CD8-positive, alpha-beta memory T cell (primary cell): ENCODE measurements around the gene FLRT1. TPM values are rescaled to one million over a fixed set of nuclear protein-coding genes. Genes with fewer than 3 reads are reported as not detected.

Experiments
- CTCF ChIA-PET: fragments of 350-600 bp; sonication (Branson Sonifier 250); formaldehyde crosslinking; loops from one replicate; lab custom pipeline; 2021; ENCODE audit warnings: antibody characterized with exemption; lab: Charles Lee
- POLR2A ChIA-PET: fragments of 350-600 bp; sonication (Branson Sonifier 250); formaldehyde crosslinking; loops from one replicate; lab custom pipeline; 2021; ENCODE audit warnings: antibody characterized with exemption; lab: Charles Lee
- DNase-seq, 5 donors: peaks; one replicate each; pipeline versions ENCODE4 v3.0.0 to v3.0.0-alpha.2; 2020 to 2022; ENCODE audit warnings: mixed read lengths in 1 of 5
- H3K27ac ChIP-seq: one replicate; pipeline ENCODE4 v1.7.0; 2013; ENCODE audit warnings: low read depth, mild to moderate bottlenecking, low read length, moderate library complexity
- H3K27me3 ChIP-seq: 2 replicates; pipeline ENCODE4 v1.7.0; 2013; ENCODE audit warnings: low read length, mild to moderate bottlenecking; ENCODE audit not compliant: insufficient read depth, poor library complexity, severe bottlenecking
- H3K36me3 ChIP-seq: 2 replicates; pipeline ENCODE4 v1.7.0; 2013; ENCODE audit warnings: mild to moderate bottlenecking, low read length, moderate library complexity; ENCODE audit not compliant: insufficient read depth
- H3K4me1 ChIP-seq: 2 replicates; pipeline ENCODE4 v1.7.0; 2013; ENCODE audit warnings: mild to moderate bottlenecking, low read length, moderate library complexity; ENCODE audit not compliant: insufficient read depth
- H3K4me3 ChIP-seq: 2 replicates; pipeline ENCODE4 v1.7.0; 2013; ENCODE audit warnings: mild to moderate bottlenecking, low read length
- H3K9me3 ChIP-seq: 2 replicates; pipeline ENCODE4 v1.7.0; 2013; ENCODE audit warnings: mild to moderate bottlenecking, low read length
- H3K27ac Mint-ChIP-seq, 8 donors: one replicate each; pipeline ENCODE4 v1.8.0; 2020 to 2021; ENCODE audit warnings: mixed read lengths in 8 of 8, mild to moderate bottlenecking in 6 of 8, inconsistent platforms in 3 of 8, moderate library complexity in 3 of 8
- H3K27me3 Mint-ChIP-seq, 2 donors: one replicate each; pipeline ENCODE4 v1.8.0; 2020 to 2021; ENCODE audit warnings: mixed read lengths in 2 of 2, mild to moderate bottlenecking in 1 of 2, moderate library complexity in 1 of 2
- H3K36me3 Mint-ChIP-seq, 3 donors: one replicate each; pipeline ENCODE4 v1.8.0; 2020 to 2021; ENCODE audit warnings: mixed read lengths in 3 of 3, inconsistent platforms in 1 of 3, mild to moderate bottlenecking in 1 of 3
- H3K4me1 Mint-ChIP-seq, 3 donors: one replicate each; pipeline ENCODE4 v1.8.0; 2020 to 2021; ENCODE audit warnings: mixed read lengths in 3 of 3, inconsistent platforms in 1 of 3, mild to moderate bottlenecking in 1 of 3
- H3K4me3 Mint-ChIP-seq, 7 donors: one replicate each; pipeline ENCODE4 v1.8.0; 2020 to 2021; ENCODE audit warnings: mixed read lengths in 7 of 7, mild to moderate bottlenecking in 6 of 7, moderate library complexity in 4 of 7, inconsistent platforms in 2 of 7
- H3K9me3 Mint-ChIP-seq, 5 donors: one replicate each; pipeline ENCODE4 v1.8.0; 2020 to 2022; ENCODE audit warnings: mixed read lengths in 5 of 5, mild to moderate bottlenecking in 3 of 5, moderate library complexity in 2 of 5, inconsistent platforms in 1 of 5
- polyA plus RNA-seq: library from polyadenylated mRNA; unstranded; fragments of 300-500 nt; fragmentation: Illumina TruSeq; gene quantifications from one replicate; pipeline ENCODE4 v1.2.3, GENCODE V29; 2021
- total RNA-seq, 2 experiments: library from RNA; stranded (reverse); gene quantifications; one replicate each; pipeline ENCODE4 v1.2.3, GENCODE V29; 2021

The FLRT1 gene
- total and polyA plus RNA-seq, 3 experiments from 2014 or later = not detected

DNA sequence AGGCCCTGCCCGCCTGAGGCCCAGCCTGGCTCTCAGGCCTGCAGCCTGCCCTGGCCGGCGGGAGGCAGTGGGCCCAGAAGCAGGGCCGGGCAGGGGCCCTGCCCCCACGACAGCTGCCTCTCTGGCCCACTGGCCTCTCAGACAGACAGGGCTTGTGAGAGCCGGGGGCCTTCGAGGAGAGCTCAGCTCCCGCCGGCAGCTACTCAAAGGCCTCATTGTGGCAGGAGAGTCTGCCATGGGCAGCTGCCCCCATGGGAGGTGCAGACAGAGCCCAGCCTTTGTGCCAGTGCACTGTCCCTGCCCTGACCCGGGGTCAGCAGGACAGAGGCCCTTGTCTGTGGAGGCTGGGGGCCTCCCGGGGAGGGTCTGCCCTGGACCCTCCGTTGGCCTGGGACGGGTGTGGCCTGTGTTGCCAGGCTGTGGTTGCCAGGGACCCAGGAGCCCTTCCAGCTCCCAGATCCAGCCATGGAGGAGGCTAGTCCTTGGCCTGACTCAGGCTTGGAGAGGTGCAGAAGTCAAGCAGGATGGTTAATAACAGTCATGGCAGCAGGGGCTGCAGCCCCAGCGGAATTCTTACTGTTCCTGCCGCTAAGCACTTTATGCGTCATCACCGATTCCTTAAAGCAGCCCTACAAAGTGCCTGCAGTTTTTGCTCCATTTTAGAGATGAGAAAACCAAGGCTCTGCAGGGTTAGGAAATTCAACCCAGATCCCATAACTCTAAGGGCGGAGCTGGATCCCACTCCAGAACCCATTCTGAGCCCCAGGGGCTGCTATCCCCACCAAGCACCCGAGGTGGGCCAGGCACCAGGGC is 12.5 kb downstream of the FLRT1 start:
- no peaks in the 10 kb centered on the region for H3K9me3 Mint-ChIP-seq
- H3K27ac Mint-ChIP-seq = no peak overlapping the region
- H3K9me3 ChIP-seq = no peaks in the 10 kb centered on the region
- no peak for DNase-seq
- no peak overlapping the region for H3K27ac ChIP-seq
- POLR2A ChIA-PET = no interaction called here
- H3K4me1 ChIP-seq = no peaks in the 10 kb centered on the region
- no peaks in the 10 kb centered on the region for H3K27me3 ChIP-seq
- no peaks in the 10 kb centered on the region for H3K36me3 Mint-ChIP-seq
- H3K27me3 Mint-ChIP-seq = no peaks in the 10 kb centered on the region
- H3K4me1 Mint-ChIP-seq = no peaks in the 10 kb centered on the region
- no peak overlapping the region for H3K4me3 Mint-ChIP-seq
- CTCF ChIA-PET = no interaction called here
- no peaks in the 10 kb centered on the region for H3K36me3 ChIP-seq
- no peak overlapping the region for H3K4me3 ChIP-seq

GRCh38 chr11:64049509-64049908 is 13.8 kb downstream of the FLRT1 start:
- no peaks in the 10 kb centered on the region for H3K9me3 ChIP-seq
- Mint-ChIP-seq H3K9me3 (no peaks in the 10 kb centered on the region), H3K4me1 (no peaks in the 10 kb centered on the region), H3K27ac (no peak overlapping the region), H3K36me3 (no peaks in the 10 kb centered on the region), H3K4me3 (no peak overlapping the region), H3K27me3 (no peaks in the 10 kb centered on the region)
- CTCF ChIA-PET = no interaction called here
- no peak for DNase-seq
- H3K27me3 ChIP-seq = no peaks in the 10 kb centered on the region
- no peaks in the 10 kb centered on the region for H3K36me3 ChIP-seq
- H3K27ac ChIP-seq = no peak overlapping the region
- POLR2A ChIA-PET = no interaction called here
- no peaks in the 10 kb centered on the region for H3K4me1 ChIP-seq
- no peak overlapping the region for H3K4me3 ChIP-seq

DNA sequence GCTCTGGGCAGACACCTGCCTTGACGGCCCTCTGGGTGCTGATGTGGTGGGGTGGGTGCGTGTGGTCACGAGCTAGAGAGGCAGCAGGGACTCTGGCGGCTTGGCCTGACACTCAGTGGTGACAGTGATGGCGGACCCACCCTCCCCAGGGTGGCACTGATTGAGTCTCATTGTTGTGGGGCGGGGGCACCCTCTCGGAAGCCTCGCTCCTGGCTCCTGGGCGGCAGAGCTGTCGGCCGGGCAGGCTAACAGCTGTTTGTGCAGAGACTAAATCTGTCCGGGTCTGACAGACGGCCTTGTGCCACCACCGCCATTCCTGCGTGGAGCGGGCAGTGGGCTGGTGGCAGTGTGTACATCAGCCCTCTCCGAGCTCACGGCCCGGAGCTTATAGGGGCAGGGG is 15.6 kb downstream of the FLRT1 start:
- Mint-ChIP-seq H3K4me3 (no peak overlapping the region), H3K9me3 (no peaks in the 10 kb centered on the region), H3K36me3 (no peaks in the 10 kb centered on the region), H3K27ac (peak overlapping the region in 1 of 8 donors; percentile 54), H3K4me1 (no peaks in the 10 kb centered on the region), H3K27me3 (no peaks in the 10 kb centered on the region)
- H3K36me3 ChIP-seq = no peaks in the 10 kb centered on the region
- no peak overlapping the region for H3K27ac ChIP-seq
- no peaks in the 10 kb centered on the region for H3K27me3 ChIP-seq
- no peaks in the 10 kb centered on the region for H3K9me3 ChIP-seq
- H3K4me1 ChIP-seq = no peaks in the 10 kb centered on the region
- no peak for DNase-seq
- ChIA-PET CTCF (no interaction called here), POLR2A (no interaction called here)
- H3K4me3 ChIP-seq = no peak overlapping the region

- POLR2A ChIA-PET = no interaction called here
- no peaks in the 10 kb centered on the region for H3K9me3 Mint-ChIP-seq
- H3K4me1 ChIP-seq = no peaks in the 10 kb centered on the region
- H3K4me1 Mint-ChIP-seq = no peaks in the 10 kb centered on the region
- CTCF ChIA-PET = interaction anchor here (1.1 kb wide), 1 partner anchor 51 kb away, joined by 3 read pairs; no protein-coding TSS in a partner anchor
- no peak overlapping the region for H3K27ac Mint-ChIP-seq
- no peaks in the 10 kb centered on the region for H3K36me3 Mint-ChIP-seq
- no peaks in the 10 kb centered on the region for H3K36me3 ChIP-seq
- no peaks in the 10 kb centered on the region for H3K27me3 ChIP-seq
- H3K27ac ChIP-seq = no peak overlapping the region
- no peak overlapping the region for H3K4me3 Mint-ChIP-seq
- no peaks in the 10 kb centered on the region for H3K27me3 Mint-ChIP-seq
- no peak for DNase-seq
- H3K9me3 ChIP-seq = no peaks in the 10 kb centered on the region
- H3K4me3 ChIP-seq = no peak overlapping the region
Observed at GRCh38 chr11:64052436-64052835, 16.7 kb downstream of the FLRT1 start.

DNA sequence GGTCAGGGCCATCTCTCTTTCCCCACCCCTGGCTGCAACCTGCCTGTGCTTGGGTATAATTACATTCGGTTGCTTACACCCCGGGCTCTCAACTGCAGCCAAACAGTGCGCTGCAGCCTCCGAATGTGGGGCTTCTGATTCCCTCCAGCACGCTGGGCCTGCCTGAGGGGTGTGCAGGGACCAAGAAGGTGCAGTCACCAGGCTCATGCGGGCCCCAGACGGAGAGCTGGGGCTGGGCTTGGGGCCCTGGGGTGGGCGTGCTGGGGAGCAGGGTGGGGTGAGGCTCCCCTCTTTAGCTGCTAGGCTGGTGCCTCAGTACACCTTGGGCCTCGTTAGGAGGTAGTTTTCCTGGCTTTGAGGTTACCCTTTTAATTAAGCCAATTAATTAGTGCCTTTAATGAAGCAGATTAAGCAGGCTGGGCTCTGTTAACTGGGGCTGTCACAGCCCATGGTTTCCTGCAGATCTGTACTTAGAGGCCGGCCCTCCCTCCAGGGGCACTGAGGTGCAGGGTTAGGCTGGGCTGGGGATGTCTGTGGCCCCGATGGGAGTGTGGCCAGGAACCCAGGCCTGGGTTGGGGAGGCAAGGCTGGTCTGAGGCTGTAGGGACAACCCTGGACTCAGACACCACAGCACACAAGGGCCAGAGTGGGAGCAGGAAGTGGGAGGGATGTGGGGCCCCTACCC is 17.3 kb downstream of the FLRT1 start:
- H3K27ac ChIP-seq = no peak overlapping the region
- POLR2A ChIA-PET = no interaction called here
- H3K9me3 Mint-ChIP-seq = no peaks in the 10 kb centered on the region
- H3K4me3 ChIP-seq = no peak overlapping the region
- H3K36me3 ChIP-seq = no peaks in the 10 kb centered on the region
- no peaks in the 10 kb centered on the region for H3K4me1 ChIP-seq
- no peak overlapping the region for H3K4me3 Mint-ChIP-seq
- no peaks in the 10 kb centered on the region for H3K27me3 Mint-ChIP-seq
- no peaks in the 10 kb centered on the region for H3K4me1 Mint-ChIP-seq
- no peaks in the 10 kb centered on the region for H3K36me3 Mint-ChIP-seq
- no peak overlapping the region for H3K27ac Mint-ChIP-seq
- CTCF ChIA-PET = interaction anchor here (1.1 kb wide), 1 partner anchor 52 kb away, joined by 3 read pairs; no protein-coding TSS in a partner anchor
- no peak for DNase-seq
- H3K27me3 ChIP-seq = no peaks in the 10 kb centered on the region
- no peaks in the 10 kb centered on the region for H3K9me3 ChIP-seq

GRCh38 chr11:64053699-64054098 is 18.0 kb downstream of the FLRT1 start:
- CTCF ChIA-PET = interaction anchor here (0.7 kb wide), 1 partner anchor 53 kb away, joined by 3 read pairs; no protein-coding TSS in a partner anchor

GRCh38 chr11:64055077-64055476 is 19.3 kb downstream of the FLRT1 start:
- peak overlapping the region in 1 of 8 donors; percentile 76 for H3K27ac Mint-ChIP-seq
- no peak for DNase-seq
- peaks cover 2% of the 10 kb centered on the region for H3K27me3 ChIP-seq
- no peaks in the 10 kb centered on the region for H3K4me1 ChIP-seq
- no peaks in the 10 kb centered on the region for H3K9me3 ChIP-seq
- ChIA-PET POLR2A (no interaction called here), CTCF (no interaction called here)
- H3K27me3 Mint-ChIP-seq = no peaks in the 10 kb centered on the region
- no peak overlapping the region for H3K4me3 ChIP-seq
- H3K36me3 ChIP-seq = no peaks in the 10 kb centered on the region
- H3K4me3 Mint-ChIP-seq = no peak overlapping the region
- H3K27ac ChIP-seq = no peak overlapping the region
- H3K36me3 Mint-ChIP-seq = no peaks in the 10 kb centered on the region
- no peaks in the 10 kb centered on the region for H3K9me3 Mint-ChIP-seq
- no peaks in the 10 kb centered on the region for H3K4me1 Mint-ChIP-seq

More at GRCh38 chr11:64053699-64054098, 18.0 kb downstream of the FLRT1 start:
- no peaks in the 10 kb centered on the region for H3K4me1 ChIP-seq
- peak overlapping the region in 1 of 8 donors; percentile 15 for H3K27ac Mint-ChIP-seq
- H3K9me3 Mint-ChIP-seq = no peaks in the 10 kb centered on the region
- POLR2A ChIA-PET = no interaction called here
- no peak overlapping the region for H3K27ac ChIP-seq
- H3K36me3 ChIP-seq = no peaks in the 10 kb centered on the region
- no peak overlapping the region for H3K4me3 ChIP-seq
- H3K4me3 Mint-ChIP-seq = no peak overlapping the region
- no peaks in the 10 kb centered on the region for H3K27me3 ChIP-seq
- no peaks in the 10 kb centered on the region for H3K36me3 Mint-ChIP-seq
- no peaks in the 10 kb centered on the region for H3K27me3 Mint-ChIP-seq
- no peaks in the 10 kb centered on the region for H3K4me1 Mint-ChIP-seq
- H3K9me3 ChIP-seq = no peaks in the 10 kb centered on the region
- no peak for DNase-seq

- Mint-ChIP-seq H3K27me3 (peaks cover 2 to 5% of the 10 kb centered on the region in 2 donors), H3K9me3 (no peaks in the 10 kb centered on the region), H3K4me1 (peaks cover 4 to 9% (median 9%) of the 10 kb centered on the region in 3 donors), H3K4me3 (no peak overlapping the region), H3K36me3 (no peaks in the 10 kb centered on the region), H3K27ac (no peak overlapping the region)
- Histone ChIP-seq H3K4me3 (no peak overlapping the region), H3K36me3 (no peaks in the 10 kb centered on the region), H3K27me3 (peaks cover 6% of the 10 kb centered on the region), H3K4me1 (peaks cover 8% of the 10 kb centered on the region), H3K9me3 (no peaks in the 10 kb centered on the region), H3K27ac (no peak overlapping the region)
- CTCF ChIA-PET = no interaction called here
- POLR2A ChIA-PET = no interaction called here
- no peak for DNase-seq
Observed at GRCh38 chr11:64056213-64056785, 20.6 kb downstream of the FLRT1 start.
